ENCODE data around the gene PITPNB.
A peak's percentile ranks its signal among the peaks of the same experiment; 100 is the strongest.

Gene PITPNB

DNA sequence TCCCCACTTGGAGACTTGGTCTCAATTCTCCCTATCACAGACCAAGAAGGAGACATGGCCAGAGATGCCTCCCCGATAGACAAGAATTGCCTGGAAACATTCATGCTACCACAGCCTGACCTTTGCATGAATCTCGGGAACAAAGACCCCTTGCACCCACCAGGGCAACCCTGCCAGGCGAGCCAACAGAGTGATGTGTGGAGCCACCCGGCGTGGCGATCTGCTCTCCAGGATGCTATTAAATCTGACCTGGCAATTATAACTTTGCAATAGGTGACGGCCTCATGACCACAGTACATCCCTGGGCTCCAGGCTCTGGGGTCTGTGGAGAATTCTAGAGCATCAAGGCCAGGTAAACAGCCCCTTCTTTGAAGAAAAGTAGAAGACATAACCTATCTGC lies 86.5 kb downstream of the PITPNB start:
- no peak for DNase-seq (ENCODE audit: low read depth)

DNA sequence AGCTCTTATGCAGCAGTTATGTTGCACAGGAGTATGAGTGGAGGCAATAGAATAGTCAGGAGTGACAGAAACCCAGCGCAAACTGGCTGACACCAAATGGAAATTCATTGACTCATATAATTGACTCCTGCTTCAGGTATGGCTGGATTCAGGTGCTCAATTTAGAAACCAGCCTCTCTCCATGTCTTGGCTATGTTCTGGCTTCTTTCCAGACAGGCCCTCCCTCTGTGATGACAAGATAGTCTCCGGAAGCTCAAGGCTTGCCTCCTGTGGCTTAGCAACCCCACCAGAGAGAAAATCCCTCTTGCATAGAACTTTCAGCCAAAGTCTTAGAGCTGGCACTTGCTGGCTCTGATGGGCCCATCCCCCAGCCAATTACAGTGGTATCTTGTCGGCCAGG lies 89.4 kb downstream of the PITPNB start:
- no peak for DNase-seq (ENCODE audit: low read depth)

DNA sequence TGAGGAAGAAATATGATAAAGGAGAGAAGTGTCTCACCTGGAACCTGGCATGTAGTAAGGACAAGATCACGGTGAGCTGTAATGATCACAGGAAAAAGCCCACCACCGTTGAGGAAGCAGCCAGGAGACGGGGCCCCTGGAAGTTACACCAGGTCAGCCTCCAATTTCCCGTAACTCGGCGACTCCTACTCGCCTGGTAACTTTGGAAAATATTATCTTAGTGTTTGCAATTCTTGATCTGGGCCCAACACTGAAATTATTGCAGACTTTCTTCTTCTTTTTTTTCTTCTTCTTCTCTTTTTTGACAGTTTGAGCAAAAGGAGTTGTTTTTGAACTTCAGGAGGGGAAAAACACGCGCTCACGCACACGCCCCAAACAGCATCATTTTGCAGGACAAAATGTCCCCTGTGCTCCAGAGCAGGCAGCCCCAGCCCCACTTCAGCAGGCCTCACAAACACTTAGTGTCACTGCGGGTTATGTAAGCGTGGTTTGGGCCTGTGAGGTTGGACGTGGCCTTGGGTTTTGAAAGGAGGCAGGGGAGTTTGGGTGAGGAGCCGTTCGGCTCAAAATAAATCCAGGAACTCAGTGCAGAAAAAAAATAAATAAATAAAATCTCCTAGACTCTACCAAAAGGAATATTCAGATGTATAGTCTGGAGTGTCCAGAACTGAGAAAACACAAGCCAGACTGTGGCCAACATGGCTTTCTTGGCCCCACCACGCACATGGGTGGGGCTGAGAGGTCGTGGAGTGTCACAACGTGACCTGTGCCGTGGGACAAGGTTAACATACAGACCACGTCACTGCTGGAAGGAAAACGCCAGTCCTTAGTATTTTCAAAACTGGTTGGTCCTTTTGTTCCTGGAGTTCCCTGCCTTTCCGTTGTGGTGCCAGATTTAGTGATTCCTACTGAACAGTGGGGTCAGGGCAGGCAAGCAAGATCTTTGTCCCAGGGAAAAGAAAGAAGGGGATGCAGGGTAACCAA lies 91.2 kb downstream of the PITPNB start:
- no peak for DNase-seq (ENCODE audit: low read depth)

DNA sequence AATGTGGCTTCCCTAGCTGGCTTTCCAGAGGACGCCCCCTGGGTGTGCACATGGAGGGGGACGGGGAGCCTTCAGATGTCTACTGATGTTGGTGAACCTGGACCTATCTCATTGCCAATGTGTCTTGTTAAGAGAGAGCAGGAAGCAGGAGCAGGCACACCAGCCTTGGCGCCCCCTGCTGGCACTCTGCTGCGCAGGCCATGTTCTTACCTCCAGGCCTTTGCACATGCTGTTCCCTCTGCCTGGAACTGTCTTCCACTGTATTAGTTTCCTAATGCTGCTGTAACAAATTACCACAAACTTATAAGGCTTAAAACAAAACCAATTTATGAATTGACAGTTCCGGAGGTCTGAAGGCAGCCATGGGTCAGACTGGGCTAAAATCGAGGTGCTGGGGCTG lies 93.9 kb downstream of the PITPNB start:
- no peak for DNase-seq (ENCODE audit: low read depth)

DNA sequence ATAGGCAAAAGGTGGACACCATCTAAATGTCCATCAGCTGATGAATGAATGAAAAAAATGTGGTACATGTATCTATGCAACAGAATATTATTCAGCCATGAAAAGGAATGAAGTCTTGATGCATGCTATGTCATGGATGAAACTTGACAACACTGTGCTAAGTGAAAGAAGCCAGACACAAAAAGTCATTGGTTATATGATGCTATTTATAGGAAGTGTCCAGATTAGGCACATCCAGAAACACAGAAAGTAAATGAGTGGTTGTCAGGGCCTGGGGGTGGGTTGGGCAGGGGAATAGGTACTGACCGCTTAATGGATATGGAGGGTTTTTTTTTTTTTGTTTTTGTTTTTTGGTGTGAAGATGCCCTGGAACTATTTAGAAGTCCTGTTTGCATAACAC lies 95.8 kb downstream of the PITPNB start:
- DNase-seq (ENCODE audit: low read depth): no peak

- DNase-seq (ENCODE audit: low read depth): no peak
Measured at GRCh38 chr22:27820896-27821866, 97.9 kb downstream of the PITPNB start.

GRCh38 chr22:27816552-27816951 lies 102.5 kb downstream of the PITPNB start:
- DNase-seq (ENCODE audit: low read depth): no peak

GRCh38 chr22:27815826-27816530 lies 103.1 kb downstream of the PITPNB start:
- no peak for DNase-seq (ENCODE audit: low read depth)

DNA sequence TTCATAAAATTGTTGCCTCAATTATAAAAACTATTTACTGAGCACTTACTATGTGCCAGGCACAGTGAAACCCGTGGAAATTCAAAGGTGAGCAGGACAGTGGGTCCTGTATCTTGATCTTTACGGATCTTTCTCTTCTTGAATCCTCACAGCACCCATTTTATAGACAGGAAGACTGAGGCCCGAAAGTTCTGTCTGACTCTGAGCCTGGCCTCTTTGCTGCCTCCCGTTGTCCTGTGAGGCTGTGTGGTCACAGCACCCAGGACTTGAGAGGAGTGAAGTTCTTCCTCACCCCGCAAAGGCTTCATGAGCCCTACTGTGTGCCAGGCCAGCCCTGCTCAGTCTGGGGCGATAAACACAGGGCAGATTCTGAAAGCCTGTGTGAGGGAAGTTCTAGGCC lies 104.1 kb downstream of the PITPNB start:
- DNase-seq (ENCODE audit: low read depth): no peak

- DNase-seq (ENCODE audit: low read depth): no peak
Measured at GRCh38 chr22:27811778-27812177, 107.3 kb downstream of the PITPNB start.

DNA sequence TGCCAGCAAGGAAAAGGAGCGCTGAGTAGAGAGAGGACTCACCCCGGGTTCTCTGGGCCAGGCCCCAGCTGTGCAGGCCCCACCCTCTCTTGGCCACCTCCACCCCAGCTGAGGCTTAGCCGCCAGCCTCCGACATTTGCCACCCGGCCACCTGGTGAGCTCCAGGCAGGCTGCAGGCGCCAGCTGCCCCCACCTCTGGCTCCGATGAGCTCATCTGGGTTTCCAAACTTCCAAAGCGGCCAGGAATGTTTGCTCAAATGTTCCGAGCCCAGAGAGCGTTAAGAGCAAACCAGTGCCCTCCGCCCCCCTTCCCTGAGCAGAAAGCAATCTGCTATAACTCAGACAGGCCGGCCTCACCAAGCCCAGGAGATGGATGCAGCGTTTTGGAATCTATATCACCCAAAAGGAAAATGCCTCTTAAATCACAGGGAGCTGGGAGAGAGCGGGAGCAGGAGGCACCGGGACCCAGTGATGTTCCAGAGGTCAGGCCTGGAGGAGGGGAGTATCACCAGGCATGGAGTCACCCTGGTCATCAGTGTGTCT lies 108.4 kb downstream of the PITPNB start:
- DNase-seq (ENCODE audit: low read depth): peak; percentile 66

GRCh38 chr22:27809700-27810608 lies 109.1 kb downstream of the PITPNB start:
- DNase-seq (ENCODE audit: low read depth): no peak

DNA sequence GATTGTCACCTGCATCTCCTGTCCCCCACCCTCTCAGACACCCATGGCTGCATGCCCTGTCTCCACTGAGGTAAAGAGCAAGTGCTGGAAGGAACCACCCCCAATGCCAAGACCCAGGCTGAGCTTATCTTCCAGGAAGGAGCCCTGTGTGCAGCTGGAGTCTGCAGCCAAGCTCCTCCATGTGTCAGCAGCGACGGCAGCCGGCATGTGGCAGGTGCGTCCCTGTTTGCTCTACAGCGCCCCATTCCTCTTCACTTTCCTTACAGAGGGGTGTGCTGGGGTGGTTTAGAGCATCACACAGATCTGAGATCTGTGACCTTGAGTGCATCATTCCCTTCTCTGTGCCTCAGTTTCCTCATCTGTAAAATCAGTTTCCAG lies 109.8 kb downstream of the PITPNB start:
- no peak for DNase-seq (ENCODE audit: low read depth)

DNA sequence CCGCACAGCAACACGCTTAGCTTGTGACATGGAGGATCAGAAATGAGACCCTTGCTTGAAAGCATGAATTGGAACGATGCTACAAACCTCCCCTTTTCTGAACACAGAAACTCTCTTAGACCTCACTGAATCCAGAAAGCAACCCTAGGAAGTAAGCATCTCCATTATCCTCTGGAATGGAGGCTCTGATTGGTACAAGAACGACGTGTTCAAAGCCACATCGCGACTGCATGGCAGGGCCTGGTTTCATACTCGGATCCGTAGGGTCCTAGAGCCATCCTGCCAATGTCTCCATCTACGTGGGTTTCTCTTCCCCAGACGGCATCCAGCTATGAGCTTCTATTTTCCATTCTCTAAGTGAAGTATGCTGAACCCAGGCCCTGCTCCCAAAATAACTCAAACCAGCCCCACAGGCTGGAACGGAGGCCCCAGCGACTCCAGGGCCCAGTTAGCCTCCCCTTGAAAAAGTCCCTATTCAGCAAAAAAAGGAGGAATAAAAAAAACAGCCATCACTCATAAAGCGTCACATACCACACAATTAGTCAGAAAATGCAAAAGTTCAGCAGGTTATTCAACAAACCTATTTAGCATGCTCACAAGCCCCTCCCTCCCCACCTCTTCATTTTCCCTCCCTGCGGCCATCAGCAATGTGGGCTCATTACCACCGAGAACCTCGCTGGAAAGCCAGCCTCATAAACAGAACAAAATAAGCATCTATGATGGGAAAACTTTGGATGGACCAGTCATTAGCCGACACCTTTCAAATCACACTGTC lies 110.4 kb downstream of the PITPNB start:
- DNase-seq (ENCODE audit: low read depth): no peak

DNA sequence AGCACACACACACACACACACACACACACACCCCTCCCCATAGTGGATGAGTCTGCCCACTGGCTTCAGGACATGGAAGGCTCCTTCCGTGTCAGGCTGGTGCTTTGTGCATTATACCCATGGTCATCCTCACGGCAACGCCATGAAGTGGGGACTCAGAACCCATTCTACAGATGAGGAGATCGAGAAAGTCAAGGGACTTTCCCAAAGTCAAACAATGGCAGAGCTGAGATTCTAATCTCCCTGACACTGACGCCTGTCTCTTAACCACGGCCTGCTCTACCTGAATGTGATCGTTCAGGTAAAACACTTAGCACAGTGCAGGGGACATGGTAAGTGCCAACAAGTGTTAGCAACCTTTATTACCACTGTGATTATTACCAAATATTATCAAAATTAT lies 113.2 kb downstream of the PITPNB start:
- DNase-seq (ENCODE audit: low read depth): no peak

DNA sequence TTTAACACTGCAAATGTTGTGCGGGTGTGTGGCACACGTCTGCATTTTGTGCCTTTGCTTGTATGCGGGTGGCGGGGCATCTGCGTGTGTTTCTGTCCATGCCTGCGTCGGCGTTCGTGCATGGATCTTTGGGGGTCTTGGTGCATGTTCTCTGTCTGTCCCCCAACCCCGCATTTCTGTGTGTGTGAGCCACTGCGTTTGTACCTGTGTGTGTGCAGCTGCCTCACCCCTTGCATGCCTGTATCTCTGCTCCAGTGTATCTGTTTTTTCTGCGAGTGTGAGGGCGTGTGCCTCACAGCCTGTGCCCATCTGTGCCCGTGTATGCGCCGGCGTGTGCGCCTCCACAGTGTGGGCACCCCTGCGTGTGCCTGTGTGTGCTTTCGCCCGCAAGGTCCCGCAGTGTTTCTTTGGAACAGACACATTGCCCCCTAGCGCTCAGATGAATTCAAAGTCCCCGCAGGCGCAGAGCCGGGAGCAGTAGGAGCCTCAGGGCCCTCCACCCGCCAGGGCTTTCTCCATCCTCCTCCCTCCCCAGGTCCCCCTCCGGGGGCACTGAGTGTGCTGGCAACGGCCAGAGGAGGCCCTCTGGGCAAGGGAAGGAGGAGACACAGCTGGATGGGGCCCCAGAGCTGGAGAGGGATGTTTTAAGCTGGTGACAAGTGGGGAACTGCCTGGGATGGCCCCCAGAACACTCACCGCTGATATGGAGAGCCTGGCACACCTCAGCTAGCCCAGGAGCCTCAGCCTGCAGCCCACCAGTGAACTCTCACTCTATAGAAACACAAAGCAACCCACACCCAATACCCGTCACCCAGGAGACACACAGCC lies 114.4 kb downstream of the PITPNB start:
- DNase-seq (ENCODE audit: low read depth): peak; percentile 40

- DNase-seq (ENCODE audit: low read depth): no peak
Measured at GRCh38 chr22:27803841-27804415, 115.1 kb downstream of the PITPNB start.

DNA sequence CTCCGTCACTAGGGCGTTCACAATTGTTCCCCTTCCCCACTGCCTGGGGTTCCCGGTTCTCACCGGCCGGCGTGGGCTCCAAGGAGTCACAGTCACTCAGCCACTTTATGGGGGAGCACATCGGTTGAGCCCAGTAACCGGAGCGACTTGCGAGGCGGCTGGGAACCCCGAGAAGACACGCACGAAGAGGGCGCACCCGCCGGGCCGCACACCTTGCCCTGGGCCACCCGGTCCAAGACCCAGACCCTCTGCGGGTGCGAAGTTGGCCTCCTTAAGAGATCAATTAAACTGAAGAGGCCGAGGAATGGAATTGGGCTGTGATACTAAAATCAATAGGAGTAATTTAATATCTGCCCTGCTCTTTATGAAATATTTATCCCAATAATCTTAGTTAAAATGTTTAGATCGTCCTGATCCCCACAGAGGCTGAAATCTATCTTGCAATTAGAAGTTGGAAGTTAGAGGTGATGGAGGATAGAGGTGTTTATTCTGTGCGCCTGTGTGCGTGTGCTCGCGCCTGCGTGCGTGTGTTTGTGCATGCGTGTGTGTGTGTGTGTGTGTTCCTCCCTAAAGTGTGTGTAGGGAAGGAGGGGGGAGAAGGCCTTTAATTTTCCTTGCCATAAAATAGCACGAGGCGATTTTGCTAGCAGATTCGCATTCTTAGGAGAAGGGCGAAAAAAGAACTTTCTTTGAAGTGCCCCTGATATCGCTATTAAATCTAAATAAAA lies 116.5 kb downstream of the PITPNB start:
- DNase-seq (ENCODE audit: low read depth): no peak
